Hepatocyte (in vitro differentiated cells): ENCODE results near the gene GLRA3.
"Not testable (repeated sequence)": the region's sequence is repeated elsewhere in the genome, so short reads cannot be mapped to it uniquely, and the experiment has no call there.

Experiments
- CTCF ChIP-seq: fragments of 200-600 bp; sonication (generic); IDR thresholded peaks from 2 replicates; pipeline ENCODE4 v1.5.1; 2016; ENCODE audit warnings: antibody characterized with exemption, mild to moderate bottlenecking; ENCODE audit not compliant: poor library complexity
- EZH2 ChIP-seq: fragments of 200-600 bp; sonication (generic); IDR thresholded peaks from 2 replicates; pipeline ENCODE4 v1.6.1; 2016; ENCODE audit warnings: antibody characterized with exemption, mild to moderate bottlenecking, borderline replicate concordance
- EZH2phosphoT487 ChIP-seq: fragments of 200-600 bp; sonication (generic); IDR thresholded peaks from one replicate; pipeline ENCODE4 v1.6.1; 2018; ENCODE audit warnings: antibody characterized with exemption, mild to moderate bottlenecking, low read depth, moderate library complexity; ENCODE audit not compliant: unreplicated experiment, severe bottlenecking

DNA sequence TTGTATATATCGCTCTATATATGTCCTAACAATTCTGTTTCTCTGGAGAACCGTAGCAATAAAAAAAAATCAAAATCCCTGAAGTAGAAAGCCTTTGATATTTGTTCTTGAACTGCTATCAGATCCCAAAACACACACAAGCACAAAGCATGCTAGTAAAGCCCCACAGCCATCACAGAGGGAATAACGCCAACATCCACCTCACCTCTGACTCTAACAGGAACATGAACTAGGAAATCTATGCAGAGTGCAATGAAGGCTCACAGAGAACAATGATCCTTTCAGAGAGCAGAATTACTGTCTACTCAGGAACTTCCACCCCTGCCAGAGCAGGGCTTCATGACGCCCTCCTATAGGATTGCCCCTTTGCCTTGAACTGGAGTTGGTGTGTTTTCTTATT, 44.1 kb upstream of the GLRA3 start:
- not testable (repeated sequence) for TF ChIP-seq CTCF, EZH2phosphoT487, EZH2
